GM21381 (cell line): ENCODE measurements around the gene SBNO1.
A peak's percentile ranks its signal among the peaks of the same experiment; 100 is the strongest.
"Not testable (repeated sequence)": the region's sequence is repeated elsewhere in the genome, so short reads cannot be mapped to it uniquely, and the experiment has no call there.

Source experiments
- ATAC-seq: cut with Tn5 transposase; IDR thresholded peaks from one replicate; pipeline ENCODE4 v1.9.1; 2021; ENCODE audit warnings: mild to moderate bottlenecking, moderate library complexity; ENCODE audit not compliant: unreplicated experiment

Gene SBNO1

DNA sequence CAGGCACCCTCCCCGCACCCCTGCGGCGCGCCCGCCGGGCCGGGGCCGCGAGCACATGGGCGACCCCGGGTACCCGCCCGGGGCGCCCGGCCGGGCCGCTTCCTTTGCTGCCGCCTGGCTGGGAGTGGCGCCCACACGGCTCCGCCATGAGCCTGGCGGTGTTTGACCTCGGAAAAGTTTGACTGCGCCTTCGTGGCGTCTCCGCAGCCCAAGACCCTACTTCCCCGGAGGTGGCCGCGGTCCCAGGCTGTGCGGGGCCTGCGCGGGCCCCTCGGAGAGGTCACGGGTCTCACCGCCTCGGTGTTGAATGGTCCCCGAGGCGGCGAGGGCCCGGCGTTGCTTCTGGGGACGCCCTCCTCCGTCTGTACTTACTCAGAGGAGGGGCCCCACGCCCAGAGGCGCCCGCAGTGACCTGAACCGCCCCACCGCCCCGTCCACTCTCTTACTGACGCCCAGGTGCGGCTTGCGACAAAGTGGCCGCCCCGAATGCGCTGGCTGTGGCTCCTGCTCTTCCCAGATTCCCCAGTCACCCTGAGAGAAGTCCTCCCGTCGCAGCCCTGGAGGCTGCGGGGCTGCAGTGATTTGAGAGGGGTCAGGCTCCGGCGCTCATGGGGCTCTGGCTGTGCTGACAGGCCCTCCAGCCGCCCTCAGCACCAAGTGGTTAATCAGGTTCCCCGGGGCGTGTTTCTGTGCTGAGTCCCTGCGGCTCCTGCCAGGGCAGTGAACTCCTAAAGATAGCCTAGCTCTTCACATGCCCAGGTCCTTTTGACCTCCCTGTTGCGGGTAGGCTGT lies 25.1 kb upstream of the SBNO1 start:
- peak; percentile 32 for ATAC-seq

DNA sequence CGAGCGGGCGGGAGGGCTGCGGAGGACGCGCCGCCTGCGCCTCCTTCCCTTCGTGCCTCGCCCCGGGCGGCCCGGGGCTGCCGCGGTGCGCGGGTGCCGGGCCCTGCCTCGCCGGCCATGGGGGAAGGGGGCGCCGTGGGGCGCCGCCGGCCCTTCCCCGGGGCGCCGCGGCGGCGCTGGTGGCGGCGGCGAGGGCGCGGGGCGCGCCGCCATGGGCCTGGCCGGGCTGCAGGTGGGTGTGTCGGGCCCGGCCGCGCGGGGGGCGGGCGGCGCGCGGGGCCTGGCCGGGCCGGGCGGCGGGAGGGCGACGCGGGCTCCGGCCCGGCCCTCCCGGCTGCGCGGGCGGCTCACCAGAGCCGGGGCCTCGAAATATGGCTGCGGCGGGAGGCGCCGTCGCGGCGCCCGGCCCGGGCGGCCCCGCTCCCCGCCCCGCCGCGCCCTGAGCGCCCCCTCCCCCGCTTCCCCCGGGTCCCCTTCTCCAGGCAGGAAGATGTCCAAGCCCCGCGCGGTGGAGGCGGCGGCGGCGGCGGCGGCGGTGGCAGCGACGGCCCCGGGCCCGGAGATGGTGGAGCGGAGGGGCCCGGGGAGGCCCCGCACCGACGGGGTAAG lies 24.4 kb upstream of the SBNO1 start:
- ATAC-seq: no peak

DNA sequence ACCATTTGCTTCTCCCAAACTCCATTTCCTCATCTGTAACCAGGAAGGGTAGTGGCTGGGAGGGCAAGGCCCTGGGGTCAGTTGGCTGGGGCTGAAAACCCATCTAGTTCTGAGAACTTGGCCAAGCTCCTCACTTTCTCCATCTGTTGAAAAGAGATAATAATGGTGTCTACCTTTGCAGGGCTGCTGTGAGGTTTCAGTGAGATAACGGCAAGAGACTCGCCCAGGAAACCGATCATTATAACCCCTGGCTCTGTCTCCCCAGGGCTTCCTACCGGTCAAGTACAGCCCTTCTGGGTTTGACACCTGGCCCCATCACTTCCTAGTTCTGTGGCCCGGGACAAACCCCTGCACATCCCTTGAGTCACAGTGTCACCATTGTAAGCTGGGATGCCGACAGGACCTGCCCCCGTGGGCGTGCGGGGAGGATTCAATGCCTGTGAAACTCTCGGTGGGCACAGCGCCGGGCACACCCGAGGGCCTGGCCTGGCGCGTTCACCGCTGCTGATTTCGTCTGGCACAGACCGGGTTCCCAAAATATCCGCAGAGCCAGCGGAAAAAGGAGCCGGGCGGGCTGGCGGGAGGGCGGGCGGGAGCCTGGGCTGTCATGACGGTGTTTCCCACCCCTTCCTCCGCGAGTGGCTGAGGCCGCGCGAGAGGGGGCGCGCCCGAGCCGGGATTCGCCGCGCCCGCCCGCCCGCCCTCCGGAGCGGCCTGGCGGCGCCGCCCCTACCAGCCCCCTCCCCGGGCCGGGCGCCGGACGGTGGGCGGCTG lies 23.7 kb upstream of the SBNO1 start:
- peak; percentile 38 for ATAC-seq

DNA sequence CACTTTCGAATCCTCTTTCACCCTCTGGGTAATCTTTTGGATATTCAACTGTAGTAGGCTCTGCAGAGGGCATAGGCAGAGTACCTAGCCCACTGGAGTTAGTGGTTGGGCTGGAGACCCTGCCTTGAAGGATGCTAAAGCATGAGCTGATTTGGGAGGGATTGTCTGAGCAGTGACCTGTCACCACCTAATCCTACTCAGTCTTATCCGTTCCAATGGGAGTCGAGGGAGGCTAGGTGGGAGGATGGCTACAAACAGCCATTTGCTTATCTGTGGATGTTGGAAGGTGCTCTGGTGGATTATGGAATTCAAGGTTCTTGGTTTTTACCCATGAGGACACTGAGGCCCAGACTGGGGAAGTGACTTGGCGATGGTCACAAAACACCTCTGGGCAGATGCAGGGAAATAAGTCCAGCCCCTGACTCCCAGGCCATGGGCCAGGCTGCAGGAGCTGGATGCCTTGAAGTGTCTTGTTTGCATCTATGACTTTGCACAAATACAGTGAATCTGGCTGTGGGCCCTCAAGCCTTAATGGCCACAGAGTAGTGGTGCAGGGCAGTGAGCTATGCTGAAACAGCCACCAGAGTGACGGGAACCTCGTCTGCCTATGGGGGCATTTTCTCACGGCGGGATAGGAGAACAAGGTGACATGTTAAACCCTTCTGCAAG lies 23.0 kb upstream of the SBNO1 start:
- no peak for ATAC-seq

DNA sequence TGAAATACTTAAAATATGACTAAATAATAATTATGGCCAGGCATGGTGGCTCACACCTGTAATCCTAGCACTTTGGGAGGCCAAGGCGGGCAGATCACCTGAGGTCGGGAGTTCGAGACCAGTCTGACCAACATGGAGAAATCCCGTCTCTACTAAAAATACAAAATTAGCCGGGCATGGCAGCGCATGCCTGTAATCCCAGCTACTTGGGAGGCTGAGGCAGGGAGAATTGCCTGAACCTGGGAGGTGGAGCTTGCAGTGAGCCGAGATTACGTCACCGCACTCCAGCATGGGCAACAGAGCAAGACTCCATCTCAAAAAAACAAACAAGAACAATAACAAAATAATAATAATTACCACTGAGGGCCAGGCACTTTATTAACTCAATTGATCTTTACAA lies 20.9 kb upstream of the SBNO1 start:
- not testable (repeated sequence) for ATAC-seq

DNA sequence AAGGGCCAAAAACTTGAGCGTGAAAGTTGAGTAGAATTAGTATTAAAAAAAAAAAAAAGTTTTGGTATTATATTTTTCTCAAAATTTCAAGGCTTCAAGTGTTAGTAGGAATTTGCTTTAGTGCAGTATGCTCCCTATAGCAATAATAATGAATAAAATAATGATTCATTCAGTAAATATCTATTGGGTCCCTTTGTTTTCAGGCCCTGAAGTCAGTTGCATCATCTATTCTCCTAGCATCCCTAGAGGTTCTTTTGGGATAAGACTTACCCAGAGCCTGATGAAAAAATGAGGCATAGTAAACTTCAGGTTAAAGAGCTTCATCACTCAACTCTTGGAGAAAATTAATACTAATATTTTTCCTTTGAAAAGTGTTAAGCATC lies 20.3 kb upstream of the SBNO1 start:
- no peak for ATAC-seq

DNA sequence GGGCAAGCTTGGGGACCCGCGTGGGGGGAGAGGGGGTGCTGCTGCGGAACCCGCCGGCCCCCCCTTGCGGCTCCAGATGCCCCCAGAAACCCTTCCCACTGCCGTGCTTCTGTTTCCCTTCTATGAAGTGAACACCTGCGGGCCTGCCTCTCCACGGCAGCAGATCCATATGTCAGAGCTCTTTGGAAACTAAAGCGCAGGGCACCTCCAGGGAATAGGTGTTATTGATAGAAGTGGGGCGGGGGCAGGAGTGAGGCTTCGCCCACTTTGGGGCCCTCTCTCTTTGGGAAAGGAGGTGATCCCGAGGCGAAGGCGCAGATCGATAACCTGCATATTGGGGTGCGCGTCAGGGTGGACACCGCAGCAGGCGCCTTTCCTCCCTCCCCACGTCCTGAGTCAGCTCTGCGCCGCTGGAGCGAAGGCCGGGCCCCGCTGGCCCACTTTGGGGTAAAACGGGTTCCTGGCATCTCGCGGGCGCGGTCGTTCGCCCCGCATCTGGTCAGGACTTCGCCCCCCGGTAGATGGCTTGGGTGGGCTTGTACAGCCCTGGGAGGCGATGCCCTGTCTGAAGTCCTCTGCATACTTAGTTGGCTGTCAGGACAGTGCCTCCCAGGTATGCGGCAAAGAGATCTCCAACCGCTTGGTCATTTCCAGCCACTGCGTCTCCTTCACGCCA lies 19.8 kb upstream of the SBNO1 start:
- no peak for ATAC-seq

DNA sequence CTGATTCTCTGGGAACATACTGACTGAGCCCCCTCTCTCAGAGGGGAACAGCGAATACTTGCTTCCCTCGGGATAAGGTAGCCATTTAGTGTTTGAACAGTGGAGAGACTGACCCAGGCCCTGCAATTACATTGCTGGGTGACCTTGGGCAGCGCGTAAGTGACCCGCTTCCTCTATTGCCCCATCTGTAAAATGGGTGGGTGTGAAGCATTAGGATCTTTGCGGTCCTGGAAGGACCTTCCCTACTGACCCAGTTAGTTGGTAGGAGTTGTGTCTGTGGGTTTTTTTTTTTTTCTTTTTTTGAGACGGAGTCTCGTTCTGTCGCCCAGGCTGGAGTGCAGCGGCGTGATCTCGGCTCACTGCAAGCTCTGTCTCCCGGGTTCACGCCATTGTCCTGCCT lies 18.0 kb upstream of the SBNO1 start:
- ATAC-seq: no peak

DNA sequence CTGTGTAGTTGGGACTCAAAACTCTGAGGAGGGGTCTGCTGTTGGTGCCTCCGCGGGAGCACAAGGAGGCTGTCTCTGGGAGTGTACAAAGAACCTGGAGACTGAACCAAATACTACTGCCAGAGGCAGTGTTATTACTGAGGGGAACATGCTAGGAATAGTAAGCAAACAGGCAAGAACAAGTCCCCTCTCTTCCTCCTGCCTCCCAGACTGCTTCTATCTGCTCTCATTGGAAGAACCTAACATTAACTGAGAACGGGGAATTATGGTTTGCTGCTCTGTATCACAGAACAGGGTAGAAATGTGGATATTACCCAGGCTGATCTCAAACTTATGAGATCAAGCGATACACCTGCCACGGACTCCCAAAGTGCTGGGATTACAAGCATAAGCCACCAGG lies 14.7 kb upstream of the SBNO1 start:
- ATAC-seq: no peak

DNA sequence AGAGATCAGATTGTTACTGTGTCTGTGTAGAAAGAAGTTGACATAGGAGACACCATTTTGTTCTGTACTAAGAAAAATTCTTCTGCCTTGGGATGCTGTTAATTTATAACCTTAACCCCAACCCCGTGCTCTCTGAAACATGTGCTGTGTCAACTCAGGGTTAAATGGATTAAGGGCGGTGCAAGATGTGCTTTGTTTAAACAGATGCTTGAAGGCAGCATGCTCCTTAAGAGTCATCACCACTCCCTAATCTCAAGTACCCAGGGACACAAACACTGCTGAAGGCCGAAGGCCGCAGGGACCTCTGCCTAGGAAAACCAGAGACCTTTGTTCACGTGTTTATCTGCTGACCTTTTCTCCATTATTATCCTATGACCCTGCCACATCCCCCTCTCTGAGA lies 7.8 kb upstream of the SBNO1 start:
- not testable (repeated sequence) for ATAC-seq

DNA sequence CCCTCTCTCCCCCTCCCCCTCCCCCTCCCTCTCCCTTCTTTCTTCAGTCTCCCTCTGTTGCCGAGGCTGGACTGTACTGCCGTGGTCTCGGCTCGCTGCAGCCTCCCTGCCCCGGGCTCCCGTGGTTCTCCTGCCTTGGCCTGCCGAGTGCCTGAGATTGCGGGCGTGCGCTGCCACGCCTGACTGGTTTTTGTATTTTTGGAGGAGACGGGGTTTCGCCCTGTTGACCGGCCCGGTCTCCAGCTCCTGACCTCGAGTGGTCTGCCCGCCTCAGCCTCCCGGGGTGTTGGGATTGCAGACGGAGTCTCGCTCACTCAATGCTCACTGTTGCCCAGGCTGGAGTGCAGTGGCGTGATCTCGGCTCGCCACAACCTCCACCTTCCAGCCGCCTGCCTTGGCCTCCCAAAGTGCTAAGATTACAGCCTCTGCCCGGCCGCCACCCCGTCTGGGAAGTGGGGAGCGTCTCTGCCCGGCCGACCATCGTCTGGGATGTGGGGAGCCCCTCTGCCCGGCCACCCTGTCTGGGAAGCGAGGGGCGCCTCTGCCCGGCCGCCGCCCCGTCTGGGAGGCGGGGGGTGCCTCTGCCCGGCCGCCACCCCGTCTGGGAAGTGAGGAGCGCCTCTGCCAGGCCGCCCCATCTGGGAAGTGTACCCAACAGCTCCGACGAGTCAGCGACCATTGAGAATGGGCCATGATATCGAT lies 7.2 kb upstream of the SBNO1 start:
- ATAC-seq: not testable (repeated sequence)

DNA sequence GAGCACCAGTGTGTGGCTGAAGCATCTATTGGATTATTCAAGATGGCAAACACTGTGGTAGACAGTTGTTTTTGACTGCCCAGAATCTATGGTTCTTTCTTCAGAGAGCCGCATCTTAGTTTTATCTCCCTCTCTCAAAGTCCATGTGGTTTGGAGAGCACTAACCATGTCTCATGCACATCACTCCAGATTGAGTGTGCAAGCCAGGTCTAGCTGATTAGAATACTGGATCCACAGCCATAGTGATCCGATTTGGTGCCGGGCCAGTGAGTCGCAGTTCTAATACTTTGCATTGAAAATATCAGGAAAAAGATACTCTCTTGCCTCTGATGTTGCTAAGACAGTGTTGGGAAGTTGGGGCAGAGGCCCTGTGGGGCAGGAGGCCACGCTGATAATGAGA lies 4.6 kb upstream of the SBNO1 start:
- ATAC-seq: no peak

DNA sequence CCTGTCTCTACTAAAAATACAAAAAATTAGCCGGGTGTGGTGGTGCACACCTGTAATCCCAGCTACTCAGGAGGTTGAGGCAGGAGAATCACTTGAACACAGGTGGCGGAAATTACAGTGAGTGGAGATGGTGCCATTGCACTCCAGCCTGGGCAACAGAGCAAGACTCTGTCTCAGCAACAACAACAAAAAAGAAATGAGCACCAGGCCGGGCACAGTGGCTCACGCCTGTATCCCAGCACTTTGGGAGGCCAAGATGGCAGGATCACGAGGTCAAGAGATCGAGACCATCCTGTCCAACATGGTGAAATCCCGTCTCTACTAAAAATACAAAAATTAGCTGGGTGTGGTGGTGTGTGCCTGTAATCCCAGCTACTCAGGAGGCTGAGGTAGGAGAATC lies 3.8 kb upstream of the SBNO1 start:
- not testable (repeated sequence) for ATAC-seq

DNA sequence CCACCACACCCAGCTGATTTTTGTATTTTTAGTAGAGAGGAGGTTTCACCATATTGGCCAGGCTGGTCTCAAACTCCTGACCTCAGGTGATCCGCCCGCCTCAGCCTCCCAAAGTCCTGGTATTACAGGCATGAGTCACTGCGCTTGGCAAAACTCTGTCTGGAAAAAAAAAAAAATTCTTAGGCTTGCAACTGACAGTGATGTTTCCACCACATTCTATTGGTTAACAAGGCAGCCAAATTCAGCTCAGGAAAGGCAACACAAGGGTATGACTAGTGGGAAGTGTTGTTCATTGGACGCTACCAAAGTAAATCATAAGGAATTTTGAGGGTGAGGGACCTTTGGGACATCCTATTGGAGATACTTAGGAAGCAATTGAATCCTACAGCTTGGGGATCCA lies 2.9 kb upstream of the SBNO1 start:
- no peak for ATAC-seq

DNA sequence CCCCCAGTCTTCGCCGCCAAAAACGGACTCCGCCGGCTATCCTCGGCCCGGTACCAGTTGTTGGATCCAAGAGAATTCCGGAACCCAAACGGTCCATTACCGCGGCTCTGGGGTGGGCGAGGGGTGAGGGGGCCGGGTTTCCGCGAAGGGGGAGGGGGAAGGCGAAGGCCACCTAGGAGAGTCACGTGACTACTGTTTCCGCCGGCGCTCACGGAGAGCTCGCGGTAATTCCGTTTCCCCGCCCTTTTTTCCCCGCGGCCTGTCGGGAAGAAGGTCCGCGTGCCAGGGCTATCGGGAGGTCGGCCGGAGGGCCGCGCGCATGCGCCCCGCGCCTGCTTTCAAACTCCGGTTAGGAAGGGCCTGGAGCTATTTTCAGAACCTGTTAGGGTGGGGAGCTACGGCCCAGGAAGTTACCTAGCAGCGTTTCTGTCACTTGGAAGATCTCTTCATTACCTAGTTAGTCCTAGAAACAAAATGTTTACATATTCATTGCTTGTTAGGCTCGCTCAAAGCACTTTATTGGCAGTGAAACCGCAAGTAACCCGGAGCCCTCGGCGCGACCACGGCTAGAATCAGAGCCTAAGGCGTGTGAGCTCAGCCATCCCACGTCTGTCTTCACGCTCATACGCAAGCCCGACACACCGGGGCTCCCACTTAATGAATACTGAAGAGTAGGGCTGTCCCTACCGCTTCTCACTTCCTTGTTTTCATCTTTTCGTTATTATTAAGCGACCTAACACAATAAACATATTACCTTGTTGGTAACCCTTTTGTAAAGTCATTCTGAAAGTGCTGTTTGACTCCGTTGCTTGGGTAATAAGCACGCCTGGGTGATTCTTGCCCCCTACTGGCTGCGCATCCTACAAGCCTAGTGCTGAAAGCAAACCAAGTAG lies 624 bp upstream of the SBNO1 start:
- ATAC-seq: peak; percentile 57

DNA sequence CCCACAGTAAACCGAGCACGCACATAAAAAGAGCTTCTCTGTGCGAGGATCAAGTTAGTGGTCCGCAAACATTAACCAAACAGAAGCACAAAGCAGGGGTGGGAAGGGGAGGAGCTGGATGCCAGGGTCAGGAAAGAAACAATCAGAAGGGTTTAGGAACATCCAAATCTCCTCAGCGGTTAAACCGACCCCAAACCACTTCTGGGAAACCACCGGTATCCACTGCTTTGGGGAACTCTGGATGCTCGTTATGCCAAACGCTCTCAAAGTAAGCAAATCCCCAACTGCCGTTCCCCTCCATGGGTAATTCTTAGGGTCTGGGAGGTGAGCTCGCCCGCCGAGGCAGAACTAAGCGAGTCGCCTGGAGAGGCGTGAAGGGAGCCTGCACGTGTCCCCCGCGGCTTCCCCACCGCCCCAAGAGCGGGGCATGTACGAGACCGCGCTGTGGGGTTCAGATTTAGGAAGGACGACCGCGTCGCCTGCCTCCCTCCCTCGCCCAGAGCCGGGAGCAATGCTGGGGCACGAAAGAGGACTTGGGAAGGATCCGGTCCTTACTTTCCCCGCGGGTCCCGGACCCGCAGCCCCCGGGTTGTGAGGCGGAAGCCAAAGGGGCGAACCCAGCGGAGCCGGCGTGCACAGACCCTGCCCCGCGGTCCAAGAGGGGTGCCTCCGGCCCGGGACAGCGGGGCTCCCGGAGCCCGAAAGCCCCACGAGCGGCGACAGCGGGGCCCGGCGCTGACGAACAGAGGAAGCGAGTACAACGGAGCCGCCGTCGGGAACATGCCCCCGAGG lies 711 bp downstream of the SBNO1 start:
- ATAC-seq: peak; percentile 10

DNA sequence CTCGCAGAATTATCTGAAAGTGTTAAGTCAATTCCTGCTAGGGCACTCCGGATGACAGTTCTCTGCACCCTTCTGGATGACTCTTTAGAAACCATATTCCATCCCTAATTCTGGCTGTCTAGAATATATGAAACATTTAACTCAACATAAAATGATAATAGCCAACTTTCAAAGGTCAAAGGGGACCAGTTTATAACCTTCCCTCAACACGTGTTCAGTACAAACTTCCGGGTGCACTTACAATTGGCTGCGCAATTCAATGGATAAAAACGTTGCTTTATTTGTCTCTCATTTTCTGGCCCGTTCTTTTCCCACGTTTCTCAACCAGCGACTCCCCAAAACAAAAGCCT lies 1.3 kb downstream of the SBNO1 start:
- ATAC-seq: no peak

DNA sequence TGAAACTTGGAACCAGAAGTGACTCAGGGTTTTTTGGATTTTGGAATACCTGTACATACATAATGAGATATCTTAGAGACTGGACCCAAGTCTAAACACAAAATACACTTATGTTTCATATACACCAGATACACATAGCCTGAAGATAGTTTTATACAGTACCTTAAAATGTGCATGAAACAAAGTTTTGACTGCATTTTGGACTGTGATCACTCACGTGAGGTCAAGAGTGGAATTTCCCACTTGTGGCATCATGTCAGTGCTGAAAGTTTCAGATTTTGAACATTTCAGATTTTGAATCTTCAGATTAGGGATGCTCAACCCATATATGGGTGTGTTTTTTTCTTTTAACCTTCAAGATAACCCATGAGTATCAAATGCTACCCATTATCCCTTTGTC lies 6.6 kb downstream of the SBNO1 start:
- no peak for ATAC-seq
